HEK293 (cell line): ENCODE measurements around the gene PSMC4.

Experiments used
- CTCF ChIP-seq: fragments of 450-650 bp; formaldehyde crosslinking; IDR thresholded peaks from 2 replicates; pipeline ENCODE4 v1.5.1; 2016; ENCODE audit warnings: missing biosample characterization, missing genetic modification characterization
- ZNF324 ChIP-seq: fragments of 450-650 bp; formaldehyde crosslinking; IDR thresholded peaks from 2 replicates; pipeline ENCODE4 v1.5.1; 2016; ENCODE audit warnings: missing biosample characterization, missing genetic modification characterization
- ZNF561 ChIP-seq: fragments of 450-650 bp; IDR thresholded peaks from 2 replicates; pipeline ENCODE4 v1.5.1; 2018; ENCODE audit warnings: missing biosample characterization, missing genetic modification characterization, borderline replicate concordance
- ZNF660 ChIP-seq: fragments of 450-650 bp; IDR thresholded peaks from 2 replicates; pipeline ENCODE4 v1.5.1; 2018; ENCODE audit warnings: missing biosample characterization, mild to moderate bottlenecking, missing genetic modification characterization

DNA sequence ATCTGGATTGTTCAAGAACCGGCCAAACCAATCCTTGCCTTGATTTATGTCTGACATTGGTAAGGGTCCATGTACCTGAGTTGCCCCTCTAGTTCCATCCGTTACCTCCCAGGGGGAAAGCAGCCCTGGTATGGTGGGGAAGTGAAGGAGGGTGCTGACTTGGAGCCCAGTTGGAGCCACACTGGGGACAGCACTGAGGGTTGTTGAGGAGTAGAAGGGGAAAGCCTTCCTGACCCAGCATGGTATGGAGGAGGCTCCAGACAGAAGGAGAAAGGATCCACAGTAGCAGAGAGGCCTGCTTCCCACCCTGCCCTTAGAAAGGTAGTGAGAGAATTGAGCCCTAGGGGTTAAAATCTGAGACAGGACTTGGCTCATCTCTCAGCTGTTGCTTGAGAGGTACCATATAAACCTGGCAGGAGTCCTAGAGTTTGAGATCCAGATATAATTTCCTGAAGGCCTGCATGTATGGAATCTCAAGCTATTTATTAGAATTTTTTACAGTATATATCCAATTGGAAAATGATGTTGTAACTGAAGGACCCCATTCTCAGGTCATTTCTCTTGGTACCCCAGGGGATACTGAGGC, 19.8 kb upstream of the PSMC4 start:
- TF ChIP-seq CTCF (tag by site-specific recombination) (no peak), ZNF561 (no peak), ZNF324 (tag by site-specific recombination) (no peak), ZNF660 (tag by site-specific recombination) (no peak)
